CD4-positive, alpha-beta T cell (primary cell): Measurements from ENCODE around the gene TTC21B. TPM values are rescaled to one million over a fixed set of nuclear protein-coding genes. Genes with fewer than 3 reads are reported as not detected.

Experiments
- ATAC-seq: fragments of 200-7000 bp; cut with Tn5 transposase; one replicate; pipeline ENCODE4 v1.10.0; 2022; ENCODE audit warnings: mild to moderate bottlenecking; ENCODE audit not compliant: poor library complexity
- CTCF ChIA-PET: fragments of 350-600 bp; sonication (Branson Sonifier 250); formaldehyde crosslinking; loops from one replicate; lab custom pipeline; 2021; ENCODE audit warnings: antibody characterized with exemption, inconsistent platforms; lab: Charles Lee
- POLR2A ChIA-PET: fragments of 350-600 bp; sonication (Branson Sonifier 250); formaldehyde crosslinking; loops from one replicate; lab custom pipeline; 2021; ENCODE audit warnings: antibody characterized with exemption, inconsistent platforms; lab: Charles Lee
- DNase-seq, 14 experiments: peaks; one replicate each; pipeline ENCODE4 v3.0.0-alpha.2; 2013 to 2020; ENCODE audit warnings: mixed read lengths in 2 of 14
- H3K27ac ChIP-seq, 2 donors: one replicate each; pipeline versions ENCODE4 v1.5.1 to v1.7.0; 2013; ENCODE audit warnings: low read length in 2 of 2, low read depth in 1 of 2, mild to moderate bottlenecking in 1 of 2
- H3K27me3 ChIP-seq, 2 experiments: 1 replicate in 1 of 2; 2 replicates in 1 of 2; pipeline versions ENCODE4 v1.6.1 to v1.7.0; 2013; ENCODE audit warnings: low read length in 2 of 2, control low read depth in 1 of 2, mild to moderate bottlenecking in 1 of 2, moderate library complexity in 1 of 2; ENCODE audit not compliant: insufficient read depth in 2 of 2, control insufficient read depth in 1 of 2
- H3K36me3 ChIP-seq: one replicate; pipeline ENCODE4 v1.6.1; 2013; ENCODE audit warnings: low read length, control low read depth; ENCODE audit not compliant: insufficient read depth
- H3K4me1 ChIP-seq: one replicate; pipeline ENCODE4 v1.6.1; 2013; ENCODE audit warnings: low read length, control low read depth; ENCODE audit not compliant: insufficient read depth
- H3K4me3 ChIP-seq: one replicate; pipeline ENCODE4 v1.5.1; 2013; ENCODE audit warnings: mild to moderate bottlenecking, low read length, moderate library complexity
- H3K9me3 ChIP-seq, 2 experiments: 1 replicate in 1 of 2; 2 replicates in 1 of 2; pipeline versions ENCODE4 v1.6.1 to v1.7.0; 2013; ENCODE audit warnings: low read length in 2 of 2, mild to moderate bottlenecking in 2 of 2, control low read depth in 1 of 2, moderate library complexity in 1 of 2; ENCODE audit not compliant: control insufficient read depth in 1 of 2, insufficient read depth in 1 of 2
- H3K27ac Mint-ChIP-seq: one replicate; pipeline ENCODE4 v1.8.0; 2020; ENCODE audit warnings: mixed read lengths
- H3K27me3 Mint-ChIP-seq: one replicate; pipeline ENCODE4 v1.8.0; 2021; ENCODE audit warnings: mixed read lengths
- H3K36me3 Mint-ChIP-seq: one replicate; pipeline ENCODE4 v1.8.0; 2021; ENCODE audit warnings: low read depth, mixed read lengths
- H3K4me1 Mint-ChIP-seq: one replicate; pipeline ENCODE4 v1.8.0; 2021; ENCODE audit warnings: low read depth, mixed read lengths
- H3K4me3 Mint-ChIP-seq: one replicate; pipeline ENCODE4 v1.8.0; 2020; ENCODE audit warnings: mild to moderate bottlenecking, mixed read lengths
- H3K9me3 Mint-ChIP-seq: one replicate; pipeline ENCODE4 v1.8.0; 2020; ENCODE audit warnings: mixed read lengths
- intact Hi-C, 2 experiments: fragments of 100-400 bp; cut with DNase I in 1 of 2; cut with micrococcal nuclease in 1 of 2; formaldehyde crosslinking; loops; one replicate each; pipeline versions ENCODE4 v1.15.1 to v1.9.0; 2023 to 2025; cut with DNase I, micrococcal nuclease
- total RNA-seq, 174 experiments: library from RNA in 2 of 174; stranded (reverse) in 2 of 174; gene quantifications; one replicate each; pipeline ENCODE4 v1.2.3 and lab custom pipeline; 2021 to 2026
- TF ChIP-seq, protein P1 (sequence below): fragments of 200-600 bp; IDR thresholded peaks from one replicate; pipeline ENCODE4 v1.8.0; 2022; ENCODE audit warnings: antibody characterized with exemption, mild to moderate bottlenecking

Gene TTC21B
- total RNA-seq, 2 experiments from 2014 or later, result 22.9 to 25.4 TPM

- Histone ChIP-seq H3K36me3 (no peaks in the 10 kb centered on the region), H3K4me3 (no peak overlapping the region), H3K27me3 (no peaks in the 10 kb centered on the region), H3K4me1 (no peaks in the 10 kb centered on the region), H3K9me3 (no peaks in the 10 kb centered on the region), H3K27ac (no peak overlapping the region)
- Mint-ChIP-seq H3K27ac (no peak overlapping the region), H3K9me3 (no peaks in the 10 kb centered on the region), H3K36me3 (no peaks in the 10 kb centered on the region), H3K4me3 (no peak overlapping the region), H3K4me1 (no peaks in the 10 kb centered on the region), H3K27me3 (no peaks in the 10 kb centered on the region)
- POLR2A ChIA-PET, result no interaction called here
- intact Hi-C loops, result no loop called here
- TF ChIP-seq, protein P1, sequence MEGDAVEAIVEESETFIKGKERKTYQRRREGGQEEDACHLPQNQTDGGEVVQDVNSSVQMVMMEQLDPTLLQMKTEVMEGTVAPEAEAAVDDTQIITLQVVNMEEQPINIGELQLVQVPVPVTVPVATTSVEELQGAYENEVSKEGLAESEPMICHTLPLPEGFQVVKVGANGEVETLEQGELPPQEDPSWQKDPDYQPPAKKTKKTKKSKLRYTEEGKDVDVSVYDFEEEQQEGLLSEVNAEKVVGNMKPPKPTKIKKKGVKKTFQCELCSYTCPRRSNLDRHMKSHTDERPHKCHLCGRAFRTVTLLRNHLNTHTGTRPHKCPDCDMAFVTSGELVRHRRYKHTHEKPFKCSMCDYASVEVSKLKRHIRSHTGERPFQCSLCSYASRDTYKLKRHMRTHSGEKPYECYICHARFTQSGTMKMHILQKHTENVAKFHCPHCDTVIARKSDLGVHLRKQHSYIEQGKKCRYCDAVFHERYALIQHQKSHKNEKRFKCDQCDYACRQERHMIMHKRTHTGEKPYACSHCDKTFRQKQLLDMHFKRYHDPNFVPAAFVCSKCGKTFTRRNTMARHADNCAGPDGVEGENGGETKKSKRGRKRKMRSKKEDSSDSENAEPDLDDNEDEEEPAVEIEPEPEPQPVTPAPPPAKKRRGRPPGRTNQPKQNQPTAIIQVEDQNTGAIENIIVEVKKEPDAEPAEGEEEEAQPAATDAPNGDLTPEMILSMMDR, result no peak
- DNase-seq (no peak), ATAC-seq (no peak)
- CTCF ChIA-PET, result no interaction called here
Observed at GRCh38 chr2:165840333-165840958, 113.1 kb downstream of the TTC21B start.

DNA sequence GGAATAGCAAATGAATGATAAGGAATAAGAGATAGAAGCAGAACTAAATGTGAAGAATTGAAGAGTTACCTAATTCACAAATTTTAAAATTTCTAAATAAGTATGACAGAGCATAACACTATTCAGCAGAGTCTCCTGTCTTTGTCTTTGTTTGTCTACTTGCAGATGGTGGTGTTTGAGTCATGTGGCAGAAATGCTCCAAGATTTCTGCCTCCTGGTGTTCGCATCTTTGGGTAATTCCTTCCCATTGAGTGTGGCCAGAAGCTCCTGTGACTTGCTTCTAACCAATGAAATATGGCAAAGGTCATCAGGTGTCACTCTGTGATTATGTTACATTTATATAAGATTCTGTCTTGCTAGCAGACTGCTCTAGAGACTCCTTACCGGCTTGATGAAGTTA, 114.0 kb downstream of the TTC21B start:
- no peak for ATAC-seq
- H3K27me3 ChIP-seq, result no peaks in the 10 kb centered on the region
- DNase-seq, result no peak
- H3K4me1 ChIP-seq, result no peaks in the 10 kb centered on the region
- intact Hi-C loops, result no loop called here
- H3K27me3 Mint-ChIP-seq, result no peaks in the 10 kb centered on the region
- H3K9me3 ChIP-seq, result no peaks in the 10 kb centered on the region
- H3K9me3 Mint-ChIP-seq, result no peaks in the 10 kb centered on the region
- no peaks in the 10 kb centered on the region for H3K36me3 Mint-ChIP-seq
- no peak overlapping the region for H3K4me3 Mint-ChIP-seq
- no peak overlapping the region for H3K27ac Mint-ChIP-seq
- ChIA-PET POLR2A (no interaction called here), CTCF (no interaction called here)
- H3K4me1 Mint-ChIP-seq, result no peaks in the 10 kb centered on the region
- H3K27ac ChIP-seq, result no peak overlapping the region
- TF ChIP-seq, protein P1, result no peak
- no peak overlapping the region for H3K4me3 ChIP-seq
- H3K36me3 ChIP-seq, result no peaks in the 10 kb centered on the region

DNA sequence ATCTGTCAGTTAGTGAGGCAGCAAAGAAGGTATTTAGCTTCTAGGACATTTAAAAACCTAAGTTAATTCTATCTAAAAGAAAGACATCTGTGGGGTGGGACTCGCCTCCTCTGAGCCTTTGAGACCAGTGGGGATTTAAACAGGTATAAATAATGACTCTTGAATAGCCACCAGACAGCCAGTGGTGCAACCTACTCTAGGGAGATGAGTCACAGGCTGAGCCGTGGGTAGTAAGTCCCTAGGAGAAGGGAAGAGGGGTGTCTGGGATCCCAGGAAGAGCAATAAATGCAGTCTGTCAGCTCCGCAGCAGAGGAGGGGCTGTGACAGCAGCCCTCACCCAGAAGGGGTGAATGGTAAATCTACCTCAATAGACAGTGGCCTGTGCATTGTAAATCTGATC, 116.5 kb downstream of the TTC21B start:
- H3K4me1 ChIP-seq, result no peaks in the 10 kb centered on the region
- Mint-ChIP-seq H3K36me3 (no peaks in the 10 kb centered on the region), H3K4me3 (no peak overlapping the region), H3K27me3 (no peaks in the 10 kb centered on the region), H3K27ac (no peak overlapping the region), H3K9me3 (no peaks in the 10 kb centered on the region), H3K4me1 (no peaks in the 10 kb centered on the region)
- CTCF ChIA-PET, result no interaction called here
- H3K27ac ChIP-seq, result no peak overlapping the region
- no peaks in the 10 kb centered on the region for H3K36me3 ChIP-seq
- no peaks in the 10 kb centered on the region for H3K27me3 ChIP-seq
- ATAC-seq, result no peak
- TF ChIP-seq, protein P1, result no peak
- no peak overlapping the region for H3K4me3 ChIP-seq
- POLR2A ChIA-PET, result no interaction called here
- no peaks in the 10 kb centered on the region for H3K9me3 ChIP-seq
- no peak for DNase-seq
- intact Hi-C loops, result no loop called here
